H1 (cell line): Measurements from ENCODE around the gene P2RY1. TPM values are rescaled to one million over a fixed set of nuclear protein-coding genes. Genes with fewer than 3 reads are reported as not detected.

Source experiments
- CTCF ChIA-PET: fragments of 300-600 bp; sonication (Branson Sonifier 250); formaldehyde crosslinking; loops from one replicate; lab custom pipeline; 2021; ENCODE audit not compliant: partially characterized antibody; lab: Charles Lee
- POLR2A ChIA-PET: fragments of 300-600 bp; sonication (Branson Sonifier 250); formaldehyde crosslinking; loops from one replicate; lab custom pipeline; 2021; ENCODE audit warnings: inconsistent platforms; ENCODE audit not compliant: partially characterized antibody; lab: Charles Lee
- DNase-seq, 2 experiments: peaks; one replicate each; pipeline versions ENCODE4 v3.0.0 to v3.0.0-alpha.2; 2010 to 2022; ENCODE audit warnings: low spot score in 2 of 2, low read depth in 1 of 2, mixed read lengths in 1 of 2
- FAIRE-seq: peaks from 2 replicates; lab custom pipeline; 2011; peaks lifted over from hg19 to GRCh38; lab: Jason Lieb, UNC
- H2AFZ ChIP-seq: 2 replicates; pipeline ENCODE4 v1.8.1; 2012; ENCODE audit warnings: low read length, inconsistent platforms
- H2AK5ac ChIP-seq: 2 replicates; pipeline ENCODE4 v1.6.1; 2013; ENCODE audit warnings: low read depth, low read length
- H2BK120ac ChIP-seq: replicated peaks from 2 replicates; pipeline ENCODE3; 2013; ENCODE audit warnings: low read depth, low read length, inconsistent platforms
- H2BK12ac ChIP-seq: 2 replicates; pipeline ENCODE4 v1.6.1; 2013; ENCODE audit warnings: low read depth, low read length
- H2BK15ac ChIP-seq: 2 replicates; pipeline ENCODE4 v1.6.1; 2013; ENCODE audit warnings: low read length
- H2BK20ac ChIP-seq: 2 replicates; pipeline ENCODE4 v1.6.1; 2013; ENCODE audit warnings: low read length
- H2BK5ac ChIP-seq: 2 replicates; pipeline ENCODE4 v1.6.1; 2013; ENCODE audit warnings: low read depth, low read length
- H3K14ac ChIP-seq: 2 replicates; pipeline ENCODE4 v1.6.1; 2013; ENCODE audit warnings: inconsistent platforms; ENCODE audit not compliant: insufficient read length
- H3K18ac ChIP-seq: 2 replicates; pipeline ENCODE4 v1.6.1; 2013; ENCODE audit warnings: low read length; ENCODE audit errors: extremely low read depth
- H3K23ac ChIP-seq: 2 replicates; pipeline ENCODE4 v1.6.1; 2013; ENCODE audit warnings: inconsistent platforms; ENCODE audit not compliant: insufficient read length
- H3K23me2 ChIP-seq: 2 replicates; pipeline ENCODE4 v1.6.1; 2013; ENCODE audit warnings: low read depth, low read length
- H3K27ac ChIP-seq: 2 replicates; pipeline ENCODE4 v1.6.1; 2011; ENCODE audit warnings: low read depth, low read length, inconsistent platforms
- H3K27me3 ChIP-seq, 4 experiments: replicated peaks in 1 of 4; 1 replicate in 1 of 4; 2 replicates in 3 of 4; pipeline versions ENCODE4 v1.6.1 to v1.8.1; 2011 to 2013; ENCODE audit warnings: low read length in 3 of 4, mild to moderate bottlenecking in 3 of 4, inconsistent platforms in 2 of 4, mixed read lengths in 2 of 4, moderate library complexity in 1 of 4; ENCODE audit not compliant: control insufficient read depth in 3 of 4, insufficient read depth in 3 of 4; ENCODE audit errors: extremely low read depth in 1 of 4
- H3K36me3 ChIP-seq, 4 experiments: 2 replicates each; pipeline versions ENCODE4 v1.6.1 to v1.8.1; 2011 to 2013; ENCODE audit warnings: mild to moderate bottlenecking in 4 of 4, low read length in 3 of 4, moderate library complexity in 2 of 4, control low read depth in 1 of 4, inconsistent platforms in 1 of 4; ENCODE audit not compliant: insufficient read depth in 4 of 4, control insufficient read depth in 2 of 4
- H3K4ac ChIP-seq: replicated peaks from 2 replicates; pipeline ENCODE3; 2013; ENCODE audit warnings: low read length, low read depth, mixed read lengths, inconsistent platforms; ENCODE audit not compliant: insufficient read length
- H3K4me1 ChIP-seq, 4 experiments: replicated peaks in 1 of 4; 1 replicate in 1 of 4; 2 replicates in 3 of 4; pipeline versions ENCODE4 v1.6.1 to v1.8.1; 2011 to 2013; ENCODE audit warnings: low read length in 3 of 4, inconsistent platforms in 2 of 4, mixed read lengths in 1 of 4; ENCODE audit not compliant: insufficient read depth in 4 of 4, control insufficient read depth in 3 of 4
- H3K4me2 ChIP-seq, 2 experiments: 2 replicates each; pipeline versions ENCODE4 v1.6.1 to v1.8.1; 2011 to 2013; ENCODE audit warnings: low read depth in 2 of 2, low read length in 2 of 2, control low read depth in 1 of 2, inconsistent platforms in 1 of 2, mild to moderate bottlenecking in 1 of 2; ENCODE audit not compliant: insufficient read depth in 1 of 2
- H3K4me3 ChIP-seq, 4 experiments: fragments of 200-600, 300-600 bp in 1 of 4; sonication (generic), shearing (Covaris generic), sonication (Bioruptor Twin) in 1 of 4; 2 replicates each; pipeline versions ENCODE4 v1.5.1 to v1.8.1; 2011 to 2016; ENCODE audit warnings: low read length in 4 of 4, low read depth in 3 of 4, control low read depth in 2 of 4, inconsistent platforms in 2 of 4, mild to moderate bottlenecking in 2 of 4, mixed read lengths in 1 of 4, moderate library complexity in 1 of 4; ENCODE audit not compliant: insufficient read depth in 2 of 4; ENCODE audit errors: extremely low read depth in 1 of 4
- H3K56ac ChIP-seq: replicated peaks from 2 replicates; pipeline ENCODE3; 2013; ENCODE audit warnings: low read depth, mild to moderate bottlenecking, mixed read lengths, low read length, inconsistent platforms; ENCODE audit not compliant: insufficient read length
- H3K79me1 ChIP-seq: 2 replicates; pipeline ENCODE4 v1.6.1; 2013; ENCODE audit warnings: low read depth, low read length, control low read depth
- H3K79me2 ChIP-seq, 2 experiments: 2 replicates each; pipeline versions ENCODE4 v1.6.1 to v1.8.1; 2012 to 2013; ENCODE audit warnings: low read length in 2 of 2, mild to moderate bottlenecking in 2 of 2, inconsistent platforms in 1 of 2; ENCODE audit not compliant: insufficient read depth in 2 of 2, control insufficient read depth in 1 of 2
- H3K9ac ChIP-seq, 4 experiments: replicated peaks in 1 of 4; 1 replicate in 1 of 4; 2 replicates in 3 of 4; pipeline versions ENCODE4 v1.6.1 to v1.8.1; 2011 to 2013; ENCODE audit warnings: low read depth in 3 of 4, low read length in 3 of 4, control low read depth in 2 of 4, mild to moderate bottlenecking in 2 of 4, moderate library complexity in 2 of 4, inconsistent platforms in 1 of 4; ENCODE audit errors: extremely low read depth in 1 of 4
- H3K9me3 ChIP-seq, 2 experiments: 2 replicates each; pipeline versions ENCODE4 v1.6.1 to v1.8.1; 2012 to 2013; ENCODE audit warnings: mild to moderate bottlenecking in 2 of 2, moderate library complexity in 2 of 2, control low read depth in 1 of 2, inconsistent platforms in 1 of 2, low read depth in 1 of 2, low read length in 1 of 2, mixed read lengths in 1 of 2; ENCODE audit not compliant: insufficient read depth in 2 of 2
- H4K20me1 ChIP-seq, 2 experiments: replicated peaks in 1 of 2; 2 replicates each; pipeline versions ENCODE3 to v1.8.1; 2011 to 2013; ENCODE audit warnings: inconsistent platforms in 2 of 2, low read length in 2 of 2, mild to moderate bottlenecking in 1 of 2; ENCODE audit not compliant: insufficient read depth in 2 of 2, control insufficient read depth in 1 of 2
- H4K5ac ChIP-seq: 2 replicates; pipeline ENCODE4 v1.6.1; 2013; ENCODE audit warnings: low read length, low read depth, mixed read lengths, inconsistent platforms; ENCODE audit not compliant: insufficient read length
- H4K8ac ChIP-seq: 2 replicates; pipeline ENCODE4 v1.8.0; 2013; ENCODE audit warnings: mild to moderate bottlenecking, moderate library complexity, low read length, inconsistent platforms; ENCODE audit not compliant: insufficient read depth; ENCODE audit errors: extremely low read depth
- H4K91ac ChIP-seq: replicated peaks from 2 replicates; pipeline ENCODE3; 2013; ENCODE audit warnings: low read length, mixed read lengths, inconsistent platforms; ENCODE audit not compliant: insufficient read length
- JUND ChIP-seq: IDR thresholded peaks from 2 replicates; pipeline ENCODE4 v1.6.1; 2011; ENCODE audit warnings: mild to moderate bottlenecking, improper control_type of control experiment, low read length
- RBBP5 ChIP-seq: IDR thresholded peaks from 2 replicates; pipeline ENCODE4 v1.7.1; 2012; ENCODE audit warnings: low read depth, mild to moderate bottlenecking, inconsistent platforms, low read length, moderate library complexity, borderline replicate concordance
- polyA plus RNA-seq, 7 experiments: library from polyadenylated mRNA; depleted of rRNA in 3 of 7; stranded (reverse) in 5 of 7; unstranded in 2 of 7; fragments of >200 nt in 5 of 7; fragments of 200-250 nt in 2 of 7; gene quantifications; 1 replicate in 5 of 7; 2 replicates in 1 of 7; 4 replicates in 1 of 7; pipeline versions ENCODE4 v1.2.1 to v1.2.3, GENCODE V29; 2011 to 2013; ENCODE audit warnings: missing spikeins in 2 of 7, mixed read lengths in 2 of 7
- total RNA-seq: library from RNA; stranded (reverse); fragmentation: NEBNext Ultra II Directional; extraction: Animal tissue kit (Norgen Biotek cat#: 25700); gene quantifications from 2 replicates; pipeline ENCODE4 v1.2.1, GENCODE V29; 2021

Gene P2RY1
- total and polyA plus RNA-seq, 2 of the 8 experiments (the other 6 are each of a cell fraction or from before 2014, with no cell fraction given): 6.5 to 28.3 TPM

GRCh38 chr3:152830245-152830644 lies 4.7 kb upstream of the P2RY1 start:
- Histone ChIP-seq H2BK20ac (no peak overlapping the region), H3K4me1 (peaks cover 0 to 4% (median under 1%) of the 10 kb centered on the region in 4 experiments; a peak in 2 of 7 replicates), H3K27me3 (no peaks in the 10 kb centered on the region), H2AFZ (0 out of 2 replicates have a peak overlapping the region, but pooled peaks have one; percentile 17), H3K56ac (no peak overlapping the region), H3K9ac (no peak overlapping the region), H3K79me1 (no peaks in the 10 kb centered on the region), H2BK120ac (no peak overlapping the region), H3K27ac (no peak overlapping the region), H3K36me3 (no peaks in the 10 kb centered on the region), H4K5ac (no peak overlapping the region), H3K14ac (no peak overlapping the region), H2AK5ac (no peak overlapping the region), H4K20me1 (no peaks in the 10 kb centered on the region), H3K23me2 (no peaks in the 10 kb centered on the region; the same call in 1 of the 2 replicates), H4K8ac (no peak overlapping the region), H2BK5ac (no peak overlapping the region), H3K4me2 (no peak overlapping the region), H2BK15ac (no peak overlapping the region), H3K23ac (no peak overlapping the region), H3K4me3 (no peak overlapping the region), H3K18ac (no peak overlapping the region), H3K9me3 (no peaks in the 10 kb centered on the region), H3K4ac (no peak overlapping the region), H3K79me2 (no peaks in the 10 kb centered on the region), H4K91ac (no peak overlapping the region), H2BK12ac (no peak overlapping the region)
- no peak for DNase-seq
- ChIA-PET POLR2A (no interaction called here), CTCF (interaction anchor here (1.0 kb wide), 1 partner anchor 12 kb away, joined by 3 read pairs; no protein-coding TSS in a partner anchor)
- no peak for TF ChIP-seq JUND
- no peak for TF ChIP-seq RBBP5
- no peak for FAIRE-seq
